Endothelial cell of umbilical vein (primary cell): ENCODE measurements around the gene NPM3. TPM values are rescaled to one million over a fixed set of nuclear protein-coding genes. Genes with fewer than 3 reads are reported as not detected.

Source experiments
- BruUV-seq: library from RNA; stranded (reverse); fragments of 400-500 nt; replicated peaks from 2 replicates; lab custom pipeline; 2021; lab: Mats Ljungman, UMichigan
- CTCF ChIA-PET: fragments of 300-600, 350-600 bp; sonication (Branson Sonifier 250); formaldehyde crosslinking; loops from one replicate; lab custom pipeline; 2021; ENCODE audit warnings: antibody characterized with exemption, inconsistent platforms; lab: Charles Lee
- POLR2A ChIA-PET: fragments of 300-600, 350-600 bp; sonication (Branson Sonifier 250); formaldehyde crosslinking; loops from one replicate; lab custom pipeline; 2021; ENCODE audit warnings: antibody characterized with exemption, inconsistent platforms; lab: Charles Lee
- DNase-seq: peaks from one replicate; pipeline ENCODE4 v3.0.0-alpha.2; 2011; ENCODE audit warnings: low read depth, low spot score
- FAIRE-seq: peaks from 2 replicates; lab custom pipeline; 2011; peaks lifted over from hg19 to GRCh38; lab: Jason Lieb, UNC
- H2AFZ ChIP-seq: 2 replicates; pipeline ENCODE4 v1.6.0; 2012; ENCODE audit warnings: low read depth, low read length, control low read depth, inconsistent platforms
- H3K27ac ChIP-seq: 2 replicates; pipeline ENCODE4 v1.5.1; 2011; ENCODE audit warnings: low read depth, mild to moderate bottlenecking, control low read depth, low read length, moderate library complexity; ENCODE audit not compliant: insufficient read depth
- H3K27me3 ChIP-seq, 2 experiments: 2 replicates each; pipeline versions ENCODE4 v1.6.0 to v1.6.1; 2011; ENCODE audit warnings: low read length in 2 of 2, mixed read lengths in 1 of 2; ENCODE audit not compliant: control insufficient read depth in 2 of 2, insufficient read depth in 2 of 2
- H3K36me3 ChIP-seq, 2 experiments: 2 replicates in 1 of 2; 3 replicates in 1 of 2; pipeline ENCODE4 v1.5.1; 2011; ENCODE audit warnings: low read length in 2 of 2, mild to moderate bottlenecking in 1 of 2, moderate library complexity in 1 of 2; ENCODE audit not compliant: control insufficient read depth in 2 of 2, insufficient read depth in 2 of 2; ENCODE audit errors: extremely low read depth in 1 of 2
- H3K4me1 ChIP-seq: 3 replicates; pipeline ENCODE4 v1.5.1; 2011; ENCODE audit warnings: mild to moderate bottlenecking, low read length; ENCODE audit not compliant: control insufficient read depth, insufficient read depth; ENCODE audit errors: extremely low read depth
- H3K4me2 ChIP-seq: 2 replicates; pipeline ENCODE4 v1.6.1; 2011; ENCODE audit warnings: low read length, control low read depth, mixed read lengths; ENCODE audit not compliant: insufficient read depth
- H3K4me3 ChIP-seq, 3 experiments: fragments of 200-600 bp in 1 of 3; sonication (generic), shearing (Covaris generic) in 1 of 3; replicated peaks in 1 of 3; 2 replicates each; pipeline ENCODE4 v1.5.1; 2011 to 2016; ENCODE audit warnings: control low read depth in 3 of 3, low read length in 3 of 3, mild to moderate bottlenecking in 2 of 3, inconsistent platforms in 1 of 3, low read depth in 1 of 3, moderate library complexity in 1 of 3; ENCODE audit not compliant: insufficient read depth in 1 of 3
- H3K79me2 ChIP-seq: 2 replicates; pipeline ENCODE4 v1.6.0; 2012; ENCODE audit warnings: low read length, inconsistent platforms; ENCODE audit not compliant: control insufficient read depth, insufficient read depth
- H3K9ac ChIP-seq: replicated peaks from 2 replicates; pipeline ENCODE3; 2011; ENCODE audit warnings: low read length, control low read depth; ENCODE audit not compliant: insufficient read depth; ENCODE audit errors: extremely low read depth
- H3K9me1 ChIP-seq: replicated peaks from 3 replicates; pipeline ENCODE4 v1.6.0; 2011; ENCODE audit warnings: mild to moderate bottlenecking, low read length; ENCODE audit not compliant: control insufficient read depth, insufficient read depth; ENCODE audit errors: extremely low read depth
- H3K9me3 ChIP-seq: replicated peaks from 2 replicates; pipeline ENCODE4 v1.5.1; 2012; ENCODE audit warnings: low read length, inconsistent platforms; ENCODE audit not compliant: control insufficient read depth, insufficient read depth
- H4K20me1 ChIP-seq: replicated peaks from 2 replicates; pipeline ENCODE3; 2011; ENCODE audit warnings: mild to moderate bottlenecking, low read length; ENCODE audit not compliant: control insufficient read depth, insufficient read depth; ENCODE audit errors: extremely low read depth
- EZH2 ChIP-seq: IDR thresholded peaks from 2 replicates; pipeline ENCODE4 v1.6.1; 2012; ENCODE audit warnings: borderline replicate concordance, low read depth, mild to moderate bottlenecking, moderate library complexity, low read length, inconsistent platforms; ENCODE audit not compliant: severe bottlenecking
- FOS ChIP-seq: IDR thresholded peaks from 2 replicates; pipeline ENCODE4 v1.6.1; 2011; ENCODE audit warnings: mild to moderate bottlenecking, low read length, moderate library complexity, borderline replicate concordance; ENCODE audit not compliant: insufficient read depth
- GATA2 ChIP-seq: IDR thresholded peaks from 2 replicates; pipeline ENCODE4 v1.7.0; 2011; ENCODE audit warnings: low read depth, mild to moderate bottlenecking, moderate library complexity, mixed read lengths, low read length; ENCODE audit not compliant: insufficient read length, insufficient read depth
- JUN ChIP-seq: IDR thresholded peaks from 2 replicates; pipeline ENCODE4 v1.6.1; 2011; ENCODE audit warnings: borderline replicate concordance, low read depth; ENCODE audit not compliant: insufficient read length, insufficient read depth
- MAX ChIP-seq: IDR thresholded peaks from 2 replicates; pipeline ENCODE4 v1.6.1; 2011; ENCODE audit not compliant: insufficient read depth, insufficient read length
- MYC ChIP-seq: IDR thresholded peaks from one replicate; pipeline ENCODE4 v1.6.1; 2011; ENCODE audit warnings: mild to moderate bottlenecking, low read depth, low read length
- POLR2A ChIP-seq: IDR thresholded peaks from 2 replicates; pipeline ENCODE4 v1.6.1; 2012; ENCODE audit warnings: low read depth, mild to moderate bottlenecking, control low read depth, low read length
- POLR2AphosphoS5 ChIP-seq: IDR thresholded peaks from 2 replicates; pipeline ENCODE4 v1.6.1; 2012; ENCODE audit warnings: low read depth, mild to moderate bottlenecking, control low read depth, low read length, moderate library complexity; ENCODE audit not compliant: insufficient read depth
- dilution Hi-C: fragments of 300-500 bp; cut with MboI; formaldehyde crosslinking; loops from one replicate; pipeline ENCODE4 v1.15.0; 2019; ENCODE audit warnings: low sequenced_read_pairs; ENCODE audit not compliant: extremely low pct_ligation_motif_present
- intact Hi-C: fragments of 100-400 bp; cut with micrococcal nuclease; formaldehyde crosslinking; loops from one replicate; pipeline ENCODE4 v1.10.0; 2022
- polyA plus RNA-seq, 4 experiments: library from polyadenylated mRNA; depleted of rRNA in 3 of 4; stranded (reverse) in 3 of 4; unstranded in 1 of 4; fragments of >200 nt; gene quantifications; 2 replicates each; pipeline versions ENCODE4 v1.2.1 to v1.2.3, GENCODE V29; 2011 to 2012; ENCODE audit warnings: missing spikeins in 1 of 4
- total RNA-seq: library from RNA; stranded (reverse); gene quantifications from 2 replicates; pipeline ENCODE4 v1.2.3, GENCODE V29; 2021
- TF ChIP-seq, protein P1 (sequence below), 2 donors: IDR thresholded peaks; 1 replicate in 1 of 2; 2 replicates in 1 of 2; pipeline ENCODE4 v1.5.1; 2011; ENCODE audit warnings: low read length in 2 of 2, mild to moderate bottlenecking in 2 of 2, moderate library complexity in 2 of 2, control low read depth in 1 of 2, inconsistent platforms in 1 of 2, low read depth in 1 of 2; ENCODE audit not compliant: insufficient read depth in 1 of 2; ENCODE audit errors: extremely low read depth in 1 of 2

Gene NPM3
- total and polyA plus RNA-seq, 2 donors (not counting 3 experiments of a cell fraction or from before 2014, with no cell fraction given), result 55.4 to 71.3 TPM

DNA sequence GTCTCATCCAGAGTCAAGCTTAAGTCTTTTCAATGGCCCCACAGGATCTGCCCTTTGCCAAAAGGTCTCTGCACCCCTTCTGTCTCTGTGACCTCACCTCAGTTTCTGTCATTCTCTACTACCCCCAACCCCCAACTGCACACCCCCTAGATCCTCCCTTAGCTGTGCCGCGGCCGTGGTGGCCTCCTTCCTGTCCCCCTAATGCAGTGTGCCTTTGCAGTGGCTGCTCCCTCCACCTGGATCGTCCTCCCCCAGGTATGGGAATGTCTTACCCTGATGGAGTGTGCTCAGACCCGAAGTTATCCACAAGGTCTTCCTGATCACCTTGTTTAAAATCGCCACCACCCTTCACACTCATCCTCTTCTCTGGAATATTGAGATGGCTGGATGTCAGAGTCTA lies 16.9 kb downstream of the NPM3 start:
- FAIRE-seq (no peak), DNase-seq (no peak)
- no peaks in the 10 kb centered on the region for H4K20me1 ChIP-seq
- H3K9me3 ChIP-seq, result no peaks in the 10 kb centered on the region
- TF ChIP-seq FOS (no peak), POLR2A (no peak), JUN (no peak), EZH2 (no peak), POLR2AphosphoS5 (no peak), MYC (no peak), GATA2 (no peak), MAX (no peak)
- TF ChIP-seq, protein P1, sequence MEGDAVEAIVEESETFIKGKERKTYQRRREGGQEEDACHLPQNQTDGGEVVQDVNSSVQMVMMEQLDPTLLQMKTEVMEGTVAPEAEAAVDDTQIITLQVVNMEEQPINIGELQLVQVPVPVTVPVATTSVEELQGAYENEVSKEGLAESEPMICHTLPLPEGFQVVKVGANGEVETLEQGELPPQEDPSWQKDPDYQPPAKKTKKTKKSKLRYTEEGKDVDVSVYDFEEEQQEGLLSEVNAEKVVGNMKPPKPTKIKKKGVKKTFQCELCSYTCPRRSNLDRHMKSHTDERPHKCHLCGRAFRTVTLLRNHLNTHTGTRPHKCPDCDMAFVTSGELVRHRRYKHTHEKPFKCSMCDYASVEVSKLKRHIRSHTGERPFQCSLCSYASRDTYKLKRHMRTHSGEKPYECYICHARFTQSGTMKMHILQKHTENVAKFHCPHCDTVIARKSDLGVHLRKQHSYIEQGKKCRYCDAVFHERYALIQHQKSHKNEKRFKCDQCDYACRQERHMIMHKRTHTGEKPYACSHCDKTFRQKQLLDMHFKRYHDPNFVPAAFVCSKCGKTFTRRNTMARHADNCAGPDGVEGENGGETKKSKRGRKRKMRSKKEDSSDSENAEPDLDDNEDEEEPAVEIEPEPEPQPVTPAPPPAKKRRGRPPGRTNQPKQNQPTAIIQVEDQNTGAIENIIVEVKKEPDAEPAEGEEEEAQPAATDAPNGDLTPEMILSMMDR (IDR thresholded peaks at IDR 0.05; ENCODE audit: extremely low read depth in 1 of 2, insufficient read depth in 1 of 2, low read depth in 1 of 2, low read length in 2 of 2), result no peak
- POLR2A ChIA-PET, result no interaction called here
- CTCF ChIA-PET, result interaction anchor here (0.6 kb wide), 1 partner anchor 453 kb away, joined by 3 read pairs; no protein-coding TSS in a partner anchor
- H3K27me3 ChIP-seq, result peaks cover 40% of the 10 kb centered on the region in 2 experiments
- H3K4me2 ChIP-seq, result no peak overlapping the region
- no peaks in the 10 kb centered on the region for H3K9me1 ChIP-seq
- no peak overlapping the region for H2AFZ ChIP-seq
- no TSS peak for BruUV-seq
- no peak overlapping the region for H3K9ac ChIP-seq
- no peak overlapping the region for H3K27ac ChIP-seq
- intact Hi-C loops, result no loop called here
- no peaks in the 10 kb centered on the region for H3K36me3 ChIP-seq
- no peaks in the 10 kb centered on the region for H3K79me2 ChIP-seq
- H3K4me1 ChIP-seq, result no peaks in the 10 kb centered on the region
- dilution Hi-C loops, result no loop called here
- H3K4me3 ChIP-seq, result no peak overlapping the region
